Activated CD8-positive, alpha-beta memory T cell treated with anti-CD3 and anti-CD28 coated beads for 4 hours (primary cell): Measurements from ENCODE around the gene ROBO1.
"Not testable (repeated sequence)": the region's sequence is repeated elsewhere in the genome, so short reads cannot be mapped to it uniquely, and the experiment has no call there.

Experiments used
- DNase-seq, 2 donors: peaks; one replicate each; pipeline ENCODE4 v3.0.0-alpha.2; 2020; ENCODE audit warnings: low read depth in 2 of 2

The ROBO1 gene

GRCh38 chr3:79314544-79314943 is 453.3 kb downstream of the ROBO1 start:
- no peak for DNase-seq

- no peak for DNase-seq
Observed at GRCh38 chr3:79310016-79310415, 457.8 kb downstream of the ROBO1 start.

DNA sequence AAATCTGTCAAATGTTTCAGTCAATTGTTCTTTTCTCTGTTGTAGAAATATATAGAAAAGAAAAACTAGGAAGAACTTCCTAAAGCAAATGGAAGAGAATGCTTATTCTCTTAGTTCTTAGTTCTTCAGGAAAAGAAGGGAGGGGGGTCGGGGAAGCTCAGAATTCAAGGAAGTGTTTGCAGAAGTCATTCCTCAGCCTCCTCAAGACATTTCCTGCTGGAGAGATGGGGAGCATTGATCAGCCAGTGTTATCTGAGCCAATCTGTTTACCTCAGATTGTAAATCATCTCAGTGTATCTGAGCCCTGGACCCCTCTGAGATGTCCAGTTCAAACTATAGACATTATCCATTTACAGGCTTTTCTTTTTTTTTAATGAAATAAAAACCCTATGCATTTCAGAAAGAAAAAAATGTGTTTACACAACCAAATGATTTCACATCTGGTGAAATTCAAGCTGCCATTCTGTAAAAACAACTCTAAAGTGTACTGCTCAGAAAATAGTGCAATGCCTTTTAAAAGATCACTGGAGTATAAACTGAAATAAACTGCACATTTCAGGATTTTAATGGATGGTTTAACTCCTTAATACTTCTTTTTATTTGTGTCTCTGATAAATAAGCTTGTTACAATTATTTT is 460.7 kb downstream of the ROBO1 start:
- DNase-seq = no peak

DNA sequence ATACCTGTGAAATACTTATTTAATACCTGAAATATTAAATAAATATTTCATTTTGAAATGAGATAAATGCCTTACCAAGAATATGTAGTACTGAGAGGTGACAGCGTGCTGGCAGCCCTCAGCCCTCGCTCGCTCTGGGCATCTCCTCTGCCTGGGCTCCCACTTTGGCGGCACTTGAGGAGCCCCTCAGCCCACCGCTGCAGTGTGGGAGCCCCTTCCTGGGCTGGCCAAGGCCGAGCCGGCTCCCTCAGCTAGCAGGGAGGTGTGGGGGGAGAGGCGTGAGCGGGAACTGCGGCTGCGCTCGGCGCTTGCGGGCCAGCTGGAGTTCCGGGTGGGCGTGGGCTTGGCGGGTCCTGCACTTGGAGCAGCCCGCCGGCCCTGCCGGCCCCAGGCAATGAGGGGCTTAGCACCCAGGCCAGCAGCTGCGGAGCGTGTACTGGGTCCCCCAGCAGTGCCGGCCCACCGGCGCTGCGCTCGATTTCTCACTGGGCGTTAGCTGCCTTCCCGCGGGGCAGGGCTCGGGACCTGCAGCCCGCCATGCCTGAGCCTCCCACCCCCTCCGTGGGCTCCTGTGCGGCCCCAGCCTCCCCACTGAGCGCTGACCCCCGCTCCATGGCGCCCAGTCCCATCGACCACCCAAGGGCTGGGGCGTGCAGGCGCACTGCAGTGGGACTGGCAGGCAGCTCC is 467.7 kb downstream of the ROBO1 start:
- DNase-seq = not testable (repeated sequence)

GRCh38 chr3:79297245-79297960 is 470.4 kb downstream of the ROBO1 start:
- no peak for DNase-seq

DNA sequence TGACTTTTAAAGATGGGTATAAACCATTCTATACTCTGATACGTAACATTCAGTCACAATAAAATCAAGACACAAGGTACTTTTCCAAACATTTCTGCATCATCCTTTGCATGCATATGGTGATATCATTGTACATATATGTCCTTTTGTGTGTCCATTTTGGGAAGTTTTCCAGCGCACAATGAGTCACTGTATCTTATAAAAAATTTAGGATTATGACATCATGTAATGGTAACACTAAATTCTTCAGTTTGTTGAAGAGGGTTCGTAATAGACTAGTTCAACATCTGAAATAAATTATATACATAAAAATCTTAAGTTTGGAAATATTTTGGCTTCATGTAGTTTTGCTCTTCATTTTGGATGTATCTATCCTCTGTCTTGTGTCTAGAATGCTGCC is 480.9 kb downstream of the ROBO1 start:
- DNase-seq = no peak

GRCh38 chr3:79285871-79286270 is 481.9 kb downstream of the ROBO1 start:
- DNase-seq = no peak

- no peak for DNase-seq
Observed at GRCh38 chr3:79285380-79285779, 482.4 kb downstream of the ROBO1 start.

DNA sequence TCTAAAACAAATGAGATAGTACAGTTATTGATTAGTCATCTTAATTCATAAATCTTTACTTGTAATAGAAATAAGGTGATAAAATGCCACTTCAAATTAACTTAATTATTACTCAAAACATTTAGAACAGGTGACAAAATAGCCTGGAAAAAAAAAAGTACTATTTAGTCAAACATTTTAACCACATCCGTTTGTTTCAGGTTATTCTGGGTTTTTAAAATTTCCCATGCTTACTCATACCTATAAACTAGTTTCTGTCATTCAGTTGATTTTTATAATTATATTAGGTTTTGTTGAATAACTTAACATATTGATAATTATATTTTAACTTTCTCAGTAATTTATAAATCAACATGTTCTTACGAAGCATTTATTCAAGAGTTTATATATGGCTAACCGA is 483.0 kb downstream of the ROBO1 start:
- DNase-seq = no peak

DNA sequence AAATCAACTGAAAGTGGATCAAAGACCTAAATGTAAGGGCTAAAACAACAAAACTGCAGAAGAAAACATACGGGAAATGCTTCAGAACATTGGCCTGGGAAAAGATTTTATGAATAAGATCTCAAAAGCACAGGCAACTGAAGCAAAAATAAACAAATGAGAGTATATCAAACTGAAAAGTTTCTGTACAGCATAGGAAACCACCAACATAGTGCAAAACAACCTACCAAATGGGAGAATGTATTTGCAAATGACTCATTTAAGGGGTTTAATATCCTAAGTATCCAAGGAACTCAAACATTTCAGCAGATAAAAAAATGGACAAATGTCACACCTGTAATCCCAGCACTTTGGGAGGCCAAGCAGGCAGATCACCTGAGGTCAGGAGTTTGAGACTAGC is 489.1 kb downstream of the ROBO1 start:
- no peak for DNase-seq

GRCh38 chr3:79268422-79268821 is 499.4 kb downstream of the ROBO1 start:
- no peak for DNase-seq

DNA sequence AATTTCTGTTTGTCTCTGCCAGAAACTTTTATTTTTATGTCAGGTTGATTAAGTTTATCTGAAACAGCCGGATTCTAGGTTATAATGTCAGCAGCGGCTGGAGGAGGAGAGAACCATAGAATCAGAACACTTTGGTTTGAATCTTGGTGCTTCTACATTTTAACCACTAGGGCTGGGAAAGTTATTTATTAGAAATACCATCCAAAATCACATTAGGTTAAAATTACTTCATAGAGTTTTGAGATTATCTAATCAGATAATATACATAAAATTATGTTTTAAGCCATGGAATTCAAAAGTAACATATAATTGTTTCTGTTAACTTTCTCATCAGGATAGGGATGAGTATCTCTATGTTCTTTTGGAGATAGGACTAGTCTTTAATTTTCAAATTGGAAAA is 502.9 kb downstream of the ROBO1 start:
- DNase-seq = no peak

DNA sequence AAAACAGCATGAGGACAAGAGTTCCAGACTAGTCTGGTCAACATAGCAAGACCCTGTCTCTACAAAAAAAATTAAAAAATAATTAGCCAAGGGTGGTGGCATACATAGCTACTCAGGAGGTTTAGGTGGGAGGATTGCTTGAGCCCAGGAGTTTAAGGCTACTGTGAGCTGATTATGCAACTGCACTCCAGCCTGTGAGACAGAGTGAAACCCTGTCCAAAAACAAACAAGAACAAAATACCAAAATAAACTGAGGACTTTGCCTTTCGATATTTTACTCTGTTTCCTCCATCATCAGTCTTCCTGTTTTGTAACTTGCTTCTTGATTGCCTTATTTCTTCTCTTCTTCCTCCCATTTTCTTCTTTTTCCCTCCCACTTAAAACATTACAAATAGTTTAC is 504.4 kb downstream of the ROBO1 start:
- DNase-seq = no peak

DNA sequence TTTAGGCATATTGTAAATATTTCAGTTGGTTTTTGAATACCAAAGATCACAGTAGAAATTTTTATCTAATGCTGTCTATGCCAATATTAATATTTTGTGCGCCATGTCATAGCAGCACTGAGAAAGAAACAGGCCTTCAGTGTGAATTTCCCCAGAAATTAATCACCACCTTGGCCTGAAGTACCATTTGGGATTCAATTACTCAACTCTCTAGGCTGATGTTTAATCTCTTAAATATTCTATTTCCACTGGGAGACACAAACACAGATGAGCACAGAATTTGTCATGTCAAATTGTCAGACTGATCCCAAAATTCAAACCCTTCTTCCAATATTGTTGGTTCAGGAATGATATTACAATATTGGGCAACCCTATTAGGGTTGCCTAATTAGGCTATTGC is 509.3 kb downstream of the ROBO1 start:
- DNase-seq = no peak

DNA sequence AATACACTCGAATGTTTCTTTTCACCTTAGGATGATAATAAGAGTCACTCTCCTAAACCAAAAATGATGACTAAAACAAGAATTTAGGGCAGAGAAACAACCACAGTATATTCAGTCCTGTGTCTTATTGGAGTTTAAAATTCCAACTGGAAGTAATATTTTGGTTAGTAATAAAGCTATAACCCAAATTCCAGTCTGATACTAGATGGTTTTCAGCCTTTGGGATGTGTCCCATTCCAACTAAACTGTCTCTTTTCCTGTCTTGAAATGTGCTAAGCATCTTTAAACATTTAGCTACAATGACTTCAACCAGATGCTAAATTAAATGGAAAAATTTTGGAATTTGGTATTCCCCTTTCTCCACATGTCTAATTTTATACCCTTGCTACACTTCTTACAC is 510.0 kb downstream of the ROBO1 start:
- no peak for DNase-seq

- DNase-seq = no peak
Observed at GRCh38 chr3:79255702-79256101, 512.1 kb downstream of the ROBO1 start.

- DNase-seq = no peak
Observed at GRCh38 chr3:79255292-79255691, 512.5 kb downstream of the ROBO1 start.

DNA sequence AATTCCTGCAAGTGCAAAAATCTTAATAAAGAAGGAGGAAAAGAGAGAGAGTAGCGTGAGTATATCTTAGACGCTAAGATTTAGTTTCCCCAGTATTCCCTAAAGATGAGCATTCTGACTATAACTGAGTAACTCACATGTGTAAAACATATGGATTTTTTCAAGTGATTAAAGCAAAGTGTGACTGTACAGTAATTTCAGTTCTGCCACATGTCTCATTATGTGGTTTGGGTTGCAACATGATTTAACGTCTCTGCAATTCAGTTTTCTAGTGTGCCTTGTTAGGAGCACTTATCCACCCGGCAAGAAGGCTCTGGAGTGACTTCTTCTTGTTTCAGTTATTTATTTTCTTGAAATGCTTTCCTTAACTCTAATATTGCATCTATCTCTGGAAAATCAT is 514.1 kb downstream of the ROBO1 start:
- DNase-seq = no peak

- DNase-seq = no peak
Observed at GRCh38 chr3:79253271-79253670, 514.5 kb downstream of the ROBO1 start.

- no peak for DNase-seq
Observed at GRCh38 chr3:79250746-79251145, 517.1 kb downstream of the ROBO1 start.

- no peak for DNase-seq
Observed at GRCh38 chr3:79249701-79250100, 518.1 kb downstream of the ROBO1 start.

DNA sequence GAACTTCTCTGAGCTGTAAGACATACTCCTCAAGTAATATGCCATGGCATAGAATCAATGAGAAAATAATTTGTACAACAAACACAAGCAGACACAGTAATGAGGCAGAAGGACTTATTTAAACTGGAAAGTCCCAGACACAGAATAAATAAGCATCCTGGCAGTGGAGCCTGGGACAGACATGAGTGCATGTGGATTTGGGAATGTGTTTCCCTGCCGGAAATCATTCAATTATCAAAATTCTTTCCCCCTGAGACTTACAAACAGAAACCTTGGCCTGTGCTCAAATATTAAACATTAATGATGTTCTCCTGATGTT is 520.1 kb downstream of the ROBO1 start:
- DNase-seq = no peak
